Measurements from ENCODE around the gene CMTM2.

- no peak for TF ChIP-seq CTCF (IDR thresholded peaks at IDR 0.05; ENCODE audit: low read depth, low read length)
- no peak for TF ChIP-seq POLR2A (IDR thresholded peaks at IDR 0.05; ENCODE audit: extremely low read depth, insufficient read length)
- TF ChIP-seq MAX (IDR thresholded peaks at IDR 0.05; ENCODE audit: low read depth, low read length), result no peak
These were observed 33.2 kb downstream of the CMTM2 start for GRCh38 chr16:66612422-66612821.

All from NB4 (cell line).